DND-41 (cell line): Measurements from ENCODE around the gene MPV17L2.

Source experiments
- EZH2 ChIP-seq: IDR thresholded peaks from 3 replicates; pipeline ENCODE4 v1.6.1; 2012; ENCODE audit warnings: borderline replicate concordance, low read depth, mild to moderate bottlenecking, moderate library complexity, low read length, inconsistent platforms; ENCODE audit not compliant: severe bottlenecking
- TF ChIP-seq, protein P1 (sequence below): IDR thresholded peaks from 2 replicates; pipeline ENCODE4 v1.5.1; 2012; ENCODE audit warnings: borderline replicate concordance, low read length, moderate library complexity, mild to moderate bottlenecking; ENCODE audit not compliant: poor library complexity, severe bottlenecking; ENCODE audit errors: extremely low read depth

DNA sequence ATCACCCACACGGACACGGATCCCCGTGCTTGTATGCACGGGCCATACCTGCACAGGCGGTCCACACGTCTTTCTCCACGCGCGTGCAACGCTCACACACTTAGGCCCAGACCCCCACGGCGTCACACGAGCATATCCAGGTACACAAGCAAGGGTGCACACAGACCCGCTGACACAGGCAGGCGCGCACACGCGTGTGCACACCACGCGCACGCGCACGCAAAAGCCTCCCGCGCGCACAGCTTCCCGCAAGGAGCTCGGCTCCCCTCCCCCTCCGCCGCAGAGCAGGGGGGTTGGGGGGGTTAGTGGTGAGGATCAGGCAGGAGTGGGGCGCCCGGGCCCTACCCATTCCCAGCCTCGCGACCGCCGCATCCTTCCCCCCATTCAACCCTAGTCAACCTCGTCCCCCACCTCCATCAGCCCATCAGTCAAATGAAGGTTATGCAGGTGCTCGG is 10.4 kb downstream of the MPV17L2 start:
- TF ChIP-seq, protein P1, sequence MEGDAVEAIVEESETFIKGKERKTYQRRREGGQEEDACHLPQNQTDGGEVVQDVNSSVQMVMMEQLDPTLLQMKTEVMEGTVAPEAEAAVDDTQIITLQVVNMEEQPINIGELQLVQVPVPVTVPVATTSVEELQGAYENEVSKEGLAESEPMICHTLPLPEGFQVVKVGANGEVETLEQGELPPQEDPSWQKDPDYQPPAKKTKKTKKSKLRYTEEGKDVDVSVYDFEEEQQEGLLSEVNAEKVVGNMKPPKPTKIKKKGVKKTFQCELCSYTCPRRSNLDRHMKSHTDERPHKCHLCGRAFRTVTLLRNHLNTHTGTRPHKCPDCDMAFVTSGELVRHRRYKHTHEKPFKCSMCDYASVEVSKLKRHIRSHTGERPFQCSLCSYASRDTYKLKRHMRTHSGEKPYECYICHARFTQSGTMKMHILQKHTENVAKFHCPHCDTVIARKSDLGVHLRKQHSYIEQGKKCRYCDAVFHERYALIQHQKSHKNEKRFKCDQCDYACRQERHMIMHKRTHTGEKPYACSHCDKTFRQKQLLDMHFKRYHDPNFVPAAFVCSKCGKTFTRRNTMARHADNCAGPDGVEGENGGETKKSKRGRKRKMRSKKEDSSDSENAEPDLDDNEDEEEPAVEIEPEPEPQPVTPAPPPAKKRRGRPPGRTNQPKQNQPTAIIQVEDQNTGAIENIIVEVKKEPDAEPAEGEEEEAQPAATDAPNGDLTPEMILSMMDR, result no peak
- no peak for TF ChIP-seq EZH2
